Neural cell (in vitro differentiated cells): ENCODE results near the gene PHTF2. TPM values are rescaled to one million over a fixed set of nuclear protein-coding genes. Genes with fewer than 3 reads are reported as not detected.

Experiments used
- H2AFZ ChIP-seq: fragments of 200-600, 300-800 bp; sonication (generic), shearing (Covaris generic); 2 replicates; pipeline ENCODE4 v1.6.0; 2014; ENCODE audit warnings: low read depth, mild to moderate bottlenecking, antibody characterized with exemption, low read length, moderate library complexity
- H3F3A ChIP-seq: fragments of 200-600 bp; shearing (Covaris generic); 2 replicates; pipeline ENCODE4 v1.6.1; 2016; ENCODE audit warnings: mild to moderate bottlenecking, moderate library complexity, mixed read lengths, antibody characterized with exemption, low read length; ENCODE audit not compliant: insufficient read depth, poor library complexity, severe bottlenecking
- H3K27ac ChIP-seq: fragments of 200-600, 300-800 bp; sonication (generic), shearing (Covaris generic); 2 replicates; pipeline ENCODE4 v1.5.1; 2014; ENCODE audit warnings: mild to moderate bottlenecking, low read length, moderate library complexity
- H3K27me3 ChIP-seq: fragments of 300-800, 200-600 bp; sonication (generic), shearing (Covaris generic); 2 replicates; pipeline ENCODE4 v1.6.0; 2014; ENCODE audit warnings: mild to moderate bottlenecking, low read depth, low read length, moderate library complexity; ENCODE audit not compliant: insufficient read depth
- H3K36me3 ChIP-seq: fragments of 300-800, 200-600 bp; sonication (generic), shearing (Covaris generic); 2 replicates; pipeline ENCODE4 v1.5.1; 2014; ENCODE audit warnings: mild to moderate bottlenecking, antibody characterized with exemption, low read length, moderate library complexity; ENCODE audit not compliant: insufficient read depth
- H3K4me2 ChIP-seq: fragments of 300-800, 200-600 bp; sonication (generic), shearing (Covaris generic); 2 replicates; pipeline ENCODE4 v1.6.0; 2014; ENCODE audit warnings: mild to moderate bottlenecking, low read length
- H3K4me3 ChIP-seq: fragments of 300-800, 200-600 bp; sonication (generic), shearing (Covaris generic); 2 replicates; pipeline ENCODE4 v1.5.1; 2014; ENCODE audit warnings: mild to moderate bottlenecking, low read length, moderate library complexity
- H3K79me2 ChIP-seq: fragments of 200-600 bp; shearing (Covaris generic); replicated peaks from 2 replicates; pipeline ENCODE4 v1.6.0; 2014; ENCODE audit warnings: mild to moderate bottlenecking, low read length, moderate library complexity; ENCODE audit not compliant: insufficient read depth
- H3K9ac ChIP-seq: fragments of 300-800, 200-600 bp; sonication (generic), shearing (Covaris generic); 2 replicates; pipeline ENCODE4 v1.6.1; 2016; ENCODE audit warnings: mild to moderate bottlenecking, low read length, mixed read lengths
- H3K9me2 ChIP-seq: fragments of 200-600 bp; shearing (Covaris generic); 2 replicates; pipeline ENCODE4 v1.6.1; 2016; ENCODE audit warnings: mild to moderate bottlenecking, low read length, mixed read lengths; ENCODE audit not compliant: insufficient read depth
- H3K9me3 ChIP-seq: fragments of 200-600, 300-800 bp; sonication (generic), shearing (Covaris generic); 2 replicates; pipeline ENCODE4 v1.6.1; 2016; ENCODE audit warnings: mild to moderate bottlenecking, mixed run types, low read length, moderate library complexity, mixed read lengths
- H4K20me1 ChIP-seq: fragments of 200-600 bp; shearing (Covaris generic); 2 replicates; pipeline ENCODE4 v1.6.1; 2016; ENCODE audit warnings: mild to moderate bottlenecking, mixed run types; ENCODE audit not compliant: insufficient read depth
- EP300 ChIP-seq: fragments of 450-650 bp; conservative IDR thresholded peaks from 2 replicates; pipeline ENCODE4 v1.6.1; 2014; ENCODE audit warnings: antibody characterized with exemption, mild to moderate bottlenecking, moderate library complexity; ENCODE audit not compliant: poor library complexity, severe bottlenecking
- EZH2 ChIP-seq: fragments of 200-600, 300-800 bp; shearing (Covaris generic), sonication (generic); IDR thresholded peaks from 2 replicates; pipeline ENCODE4 v1.6.1; 2014; ENCODE audit warnings: antibody characterized with exemption, low read length, borderline replicate concordance, mild to moderate bottlenecking; ENCODE audit not compliant: insufficient read depth, poor library complexity, severe bottlenecking
- MXI1 ChIP-seq: fragments of 450-650 bp; conservative IDR thresholded peaks from 2 replicates; pipeline ENCODE4 v1.6.1; 2014; ENCODE audit warnings: antibody characterized with exemption, mild to moderate bottlenecking; ENCODE audit not compliant: poor library complexity, severe bottlenecking
- POLR2AphosphoS5 ChIP-seq: IDR thresholded peaks from 2 replicates; pipeline ENCODE4 v1.6.1; 2012
- RAD21 ChIP-seq: fragments of 450-650 bp; conservative IDR thresholded peaks from 2 replicates; pipeline ENCODE4 v1.6.1; 2014; ENCODE audit warnings: antibody characterized with exemption, mild to moderate bottlenecking, moderate library complexity
- SMC3 ChIP-seq: fragments of 450-650 bp; conservative IDR thresholded peaks from 2 replicates; pipeline ENCODE4 v1.6.1; 2014; ENCODE audit warnings: antibody characterized with exemption, mild to moderate bottlenecking, moderate library complexity; ENCODE audit not compliant: poor library complexity
- TAF1 ChIP-seq: IDR thresholded peaks from 2 replicates; pipeline ENCODE4 v1.6.1; 2012; ENCODE audit warnings: low read depth
- polyA plus RNA-seq: library from polyadenylated mRNA; depleted of rRNA; stranded (reverse); fragments of >200 nt; gene quantifications from 2 replicates; pipeline ENCODE4 v1.2.3, GENCODE V29; 2014
- TF ChIP-seq, protein P1 (sequence below): IDR thresholded peaks from 2 replicates; pipeline ENCODE4 v1.6.1; 2012; ENCODE audit warnings: borderline replicate concordance
- TF ChIP-seq, protein P2 (sequence below): fragments of 450-650 bp; IDR thresholded peaks from 2 replicates; pipeline ENCODE4 v1.5.1; 2014; ENCODE audit warnings: antibody characterized with exemption, mild to moderate bottlenecking, moderate library complexity; ENCODE audit not compliant: poor library complexity, severe bottlenecking

Gene PHTF2
- polyA plus RNA-seq, 1 donor from 2014 or later: 34.4 TPM

DNA sequence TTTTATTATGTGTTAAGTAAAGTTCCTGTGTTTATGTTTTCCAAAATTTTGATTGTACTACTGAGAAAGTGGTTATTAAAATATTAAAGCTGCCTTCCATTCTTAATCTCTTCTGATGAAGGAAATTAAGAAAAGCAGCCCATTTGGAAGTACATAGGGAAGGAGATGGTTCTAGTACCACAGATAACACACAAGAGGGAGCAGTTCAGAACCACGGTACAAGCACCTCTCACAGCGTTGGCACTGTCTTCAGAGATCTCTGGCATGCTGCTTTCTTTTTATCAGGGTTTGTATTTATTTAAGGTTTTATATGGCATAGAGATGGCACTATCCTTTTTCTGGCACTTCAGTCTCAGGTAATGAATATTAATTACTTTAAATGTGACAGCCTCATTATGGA lies 111.6 kb downstream of the PHTF2 start:
- H4K20me1 ChIP-seq: no peaks in the 10 kb centered on the region
- TF ChIP-seq TAF1 (no peak), MXI1 (no peak)

DNA sequence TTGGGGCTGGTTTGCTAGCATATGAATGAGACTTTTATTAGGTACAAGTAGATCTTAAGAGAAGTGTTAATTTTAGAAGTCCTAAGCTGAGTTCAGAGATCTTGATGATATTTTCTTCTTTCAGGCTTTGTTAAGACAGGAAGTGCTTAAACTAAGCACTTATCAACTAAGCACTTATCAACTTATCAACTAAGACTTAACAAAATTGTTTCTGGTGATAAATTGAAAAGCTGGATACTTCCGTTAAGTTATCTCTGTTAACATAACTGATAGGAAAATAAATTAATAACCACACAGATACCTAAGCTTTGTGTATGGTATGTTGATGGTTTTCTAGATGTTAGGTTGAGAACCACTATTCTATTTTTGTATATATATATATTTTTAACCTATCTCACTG lies 113.7 kb downstream of the PHTF2 start:
- no peaks in the 10 kb centered on the region for H3K79me2 ChIP-seq
- no peak overlapping the region for H3K4me3 ChIP-seq
- no peaks in the 10 kb centered on the region for H3K9me3 ChIP-seq
- no peaks in the 10 kb centered on the region for H3K36me3 ChIP-seq
- no peak overlapping the region for H2AFZ ChIP-seq
- no peaks in the 10 kb centered on the region for H3K9me2 ChIP-seq
- TF ChIP-seq EP300 (no peak), SMC3 (no peak), MXI1 (no peak), RAD21 (no peak), POLR2AphosphoS5 (no peak), EZH2 (no peak), TAF1 (no peak)
- TF ChIP-seq, protein P1, sequence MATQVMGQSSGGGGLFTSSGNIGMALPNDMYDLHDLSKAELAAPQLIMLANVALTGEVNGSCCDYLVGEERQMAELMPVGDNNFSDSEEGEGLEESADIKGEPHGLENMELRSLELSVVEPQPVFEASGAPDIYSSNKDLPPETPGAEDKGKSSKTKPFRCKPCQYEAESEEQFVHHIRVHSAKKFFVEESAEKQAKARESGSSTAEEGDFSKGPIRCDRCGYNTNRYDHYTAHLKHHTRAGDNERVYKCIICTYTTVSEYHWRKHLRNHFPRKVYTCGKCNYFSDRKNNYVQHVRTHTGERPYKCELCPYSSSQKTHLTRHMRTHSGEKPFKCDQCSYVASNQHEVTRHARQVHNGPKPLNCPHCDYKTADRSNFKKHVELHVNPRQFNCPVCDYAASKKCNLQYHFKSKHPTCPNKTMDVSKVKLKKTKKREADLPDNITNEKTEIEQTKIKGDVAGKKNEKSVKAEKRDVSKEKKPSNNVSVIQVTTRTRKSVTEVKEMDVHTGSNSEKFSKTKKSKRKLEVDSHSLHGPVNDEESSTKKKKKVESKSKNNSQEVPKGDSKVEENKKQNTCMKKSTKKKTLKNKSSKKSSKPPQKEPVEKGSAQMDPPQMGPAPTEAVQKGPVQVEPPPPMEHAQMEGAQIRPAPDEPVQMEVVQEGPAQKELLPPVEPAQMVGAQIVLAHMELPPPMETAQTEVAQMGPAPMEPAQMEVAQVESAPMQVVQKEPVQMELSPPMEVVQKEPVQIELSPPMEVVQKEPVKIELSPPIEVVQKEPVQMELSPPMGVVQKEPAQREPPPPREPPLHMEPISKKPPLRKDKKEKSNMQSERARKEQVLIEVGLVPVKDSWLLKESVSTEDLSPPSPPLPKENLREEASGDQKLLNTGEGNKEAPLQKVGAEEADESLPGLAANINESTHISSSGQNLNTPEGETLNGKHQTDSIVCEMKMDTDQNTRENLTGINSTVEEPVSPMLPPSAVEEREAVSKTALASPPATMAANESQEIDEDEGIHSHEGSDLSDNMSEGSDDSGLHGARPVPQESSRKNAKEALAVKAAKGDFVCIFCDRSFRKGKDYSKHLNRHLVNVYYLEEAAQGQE: no peak
- TF ChIP-seq, protein P2, sequence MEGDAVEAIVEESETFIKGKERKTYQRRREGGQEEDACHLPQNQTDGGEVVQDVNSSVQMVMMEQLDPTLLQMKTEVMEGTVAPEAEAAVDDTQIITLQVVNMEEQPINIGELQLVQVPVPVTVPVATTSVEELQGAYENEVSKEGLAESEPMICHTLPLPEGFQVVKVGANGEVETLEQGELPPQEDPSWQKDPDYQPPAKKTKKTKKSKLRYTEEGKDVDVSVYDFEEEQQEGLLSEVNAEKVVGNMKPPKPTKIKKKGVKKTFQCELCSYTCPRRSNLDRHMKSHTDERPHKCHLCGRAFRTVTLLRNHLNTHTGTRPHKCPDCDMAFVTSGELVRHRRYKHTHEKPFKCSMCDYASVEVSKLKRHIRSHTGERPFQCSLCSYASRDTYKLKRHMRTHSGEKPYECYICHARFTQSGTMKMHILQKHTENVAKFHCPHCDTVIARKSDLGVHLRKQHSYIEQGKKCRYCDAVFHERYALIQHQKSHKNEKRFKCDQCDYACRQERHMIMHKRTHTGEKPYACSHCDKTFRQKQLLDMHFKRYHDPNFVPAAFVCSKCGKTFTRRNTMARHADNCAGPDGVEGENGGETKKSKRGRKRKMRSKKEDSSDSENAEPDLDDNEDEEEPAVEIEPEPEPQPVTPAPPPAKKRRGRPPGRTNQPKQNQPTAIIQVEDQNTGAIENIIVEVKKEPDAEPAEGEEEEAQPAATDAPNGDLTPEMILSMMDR: no peak
- no peak overlapping the region for H3K4me2 ChIP-seq
- no peaks in the 10 kb centered on the region for H3K27me3 ChIP-seq
- H3K9ac ChIP-seq: no peak overlapping the region
- H3F3A ChIP-seq: no peaks in the 10 kb centered on the region
- H3K27ac ChIP-seq: no peak overlapping the region
- H4K20me1 ChIP-seq: no peaks in the 10 kb centered on the region

More for the DNA sequence above, 111.6 kb downstream of the PHTF2 start:
- Histone ChIP-seq H3K9me3 (no peaks in the 10 kb centered on the region), H3K9ac (no peak overlapping the region), H3K4me3 (no peak overlapping the region), H3K4me2 (no peak overlapping the region), H3K9me2 (no peaks in the 10 kb centered on the region), H3K27ac (no peak overlapping the region), H3K27me3 (no peaks in the 10 kb centered on the region), H3K79me2 (no peaks in the 10 kb centered on the region), H3F3A (no peaks in the 10 kb centered on the region), H3K36me3 (no peaks in the 10 kb centered on the region), H2AFZ (no peak overlapping the region)
